ENCODE data around the gene LSM7.

Gene LSM7

GRCh38 chr19:2320049-2320448 is 8.3 kb downstream of the LSM7 start:
- DNase-seq = no peak

GRCh38 chr19:2319551-2319950 is 8.8 kb downstream of the LSM7 start:
- DNase-seq = no peak

GRCh38 chr19:2318923-2319322 is 9.5 kb downstream of the LSM7 start:
- no peak for DNase-seq

GRCh38 chr19:2317756-2318155 is 10.6 kb downstream of the LSM7 start:
- DNase-seq = no peak

- no peak for DNase-seq
Observed at GRCh38 chr19:2317300-2317699, 11.1 kb downstream of the LSM7 start.

- no peak for DNase-seq
Observed at GRCh38 chr19:2315818-2316353, 12.5 kb downstream of the LSM7 start.

- no peak for DNase-seq
Observed at GRCh38 chr19:2315121-2315817, 13.1 kb downstream of the LSM7 start.

GRCh38 chr19:2312820-2313501 is 15.4 kb downstream of the LSM7 start:
- no peak for DNase-seq

GRCh38 chr19:2311093-2311492 is 17.3 kb downstream of the LSM7 start:
- no peak for DNase-seq

GRCh38 chr19:2309734-2310362 is 18.5 kb downstream of the LSM7 start:
- no peak for DNase-seq

- no peak for DNase-seq
Observed at GRCh38 chr19:2308114-2308556, 20.3 kb downstream of the LSM7 start, which contains the start of gene LINGO3. LINGO3 (minus strand) TSS chr19:2308154; CDS start chr19:2291776, 16,378 bp downstream.

- no peak for DNase-seq
Observed at GRCh38 chr19:2307518-2308012, 20.8 kb downstream of the LSM7 start.

- no peak for DNase-seq
Observed at GRCh38 chr19:2306971-2307370, 21.4 kb downstream of the LSM7 start.

GRCh38 chr19:2306281-2306806 is 22.0 kb downstream of the LSM7 start:
- no peak for DNase-seq

- DNase-seq = no peak
Observed at GRCh38 chr19:2305452-2306280, 22.7 kb downstream of the LSM7 start.

GRCh38 chr19:2303211-2303798 is 25.1 kb downstream of the LSM7 start:
- DNase-seq = no peak

GRCh38 chr19:2302319-2303210 is 25.8 kb downstream of the LSM7 start:
- no peak for DNase-seq

GRCh38 chr19:2300533-2300932 is 27.9 kb downstream of the LSM7 start:
- no peak for DNase-seq

- no peak for DNase-seq
Observed at GRCh38 chr19:2296141-2296540, 32.2 kb downstream of the LSM7 start.

- DNase-seq = peak; percentile 33
Observed at GRCh38 chr19:2294687-2295335, 33.6 kb downstream of the LSM7 start.
